Trophoblast cell (in vitro differentiated cells and primary cell): ENCODE measurements around the gene CXCL13.
"Not testable (repeated sequence)": the region's sequence is repeated elsewhere in the genome, so short reads cannot be mapped to it uniquely, and the experiment has no call there.

Source experiments
- DNase-seq, 2 donors: peaks; one replicate each; pipeline ENCODE4 v3.0.0-alpha.2; 2016
- H2AFZ ChIP-seq: 2 replicates; pipeline ENCODE4 v1.6.1; 2013; ENCODE audit warnings: low read length, moderate library complexity, mild to moderate bottlenecking; ENCODE audit not compliant: insufficient read depth, poor library complexity
- H2AK5ac ChIP-seq: 2 replicates; pipeline ENCODE4 v1.6.1; 2013; ENCODE audit warnings: mild to moderate bottlenecking, low read length
- H2BK120ac ChIP-seq: 2 replicates; pipeline ENCODE4 v1.6.1; 2013; ENCODE audit warnings: low read length, mild to moderate bottlenecking, moderate library complexity; ENCODE audit not compliant: insufficient read depth, poor library complexity
- H2BK12ac ChIP-seq: 2 replicates; pipeline ENCODE4 v1.6.1; 2013; ENCODE audit warnings: mild to moderate bottlenecking, low read length, moderate library complexity
- H2BK5ac ChIP-seq: 2 replicates; pipeline ENCODE4 v1.6.1; 2013; ENCODE audit warnings: low read length, low read depth, moderate library complexity, mild to moderate bottlenecking; ENCODE audit not compliant: poor library complexity
- H3K14ac ChIP-seq: 2 replicates; pipeline ENCODE4 v1.6.1; 2013; ENCODE audit warnings: mild to moderate bottlenecking, low read length
- H3K18ac ChIP-seq: 2 replicates; pipeline ENCODE4 v1.6.1; 2013; ENCODE audit warnings: mild to moderate bottlenecking, low read length
- H3K23ac ChIP-seq: 2 replicates; pipeline ENCODE4 v1.6.1; 2013; ENCODE audit warnings: low read length
- H3K27ac ChIP-seq: 2 replicates; pipeline ENCODE4 v1.5.1; 2013; ENCODE audit warnings: low read depth, mild to moderate bottlenecking, inconsistent platforms, low read length, moderate library complexity
- H3K27me3 ChIP-seq: 2 replicates; pipeline ENCODE4 v1.6.1; 2013; ENCODE audit warnings: inconsistent platforms, mild to moderate bottlenecking, low read length, moderate library complexity; ENCODE audit not compliant: insufficient read depth
- H3K36me3 ChIP-seq, 2 experiments: 1 replicate in 1 of 2; 2 replicates in 1 of 2; pipeline ENCODE4 v1.6.1; 2013; ENCODE audit warnings: low read length in 2 of 2, mild to moderate bottlenecking in 2 of 2, moderate library complexity in 1 of 2; ENCODE audit not compliant: insufficient read depth in 2 of 2, control insufficient read depth in 1 of 2
- H3K4ac ChIP-seq: 2 replicates; pipeline ENCODE4 v1.6.1; 2013; ENCODE audit warnings: low read depth, mild to moderate bottlenecking, low read length, moderate library complexity
- H3K4me1 ChIP-seq, 2 experiments: 1 replicate in 1 of 2; 2 replicates in 1 of 2; pipeline ENCODE4 v1.6.1; 2013; ENCODE audit warnings: low read length in 2 of 2, mild to moderate bottlenecking in 2 of 2, moderate library complexity in 1 of 2; ENCODE audit not compliant: insufficient read depth in 2 of 2, control insufficient read depth in 1 of 2
- H3K4me2 ChIP-seq: 2 replicates; pipeline ENCODE4 v1.6.1; 2013; ENCODE audit warnings: inconsistent platforms, mild to moderate bottlenecking, low read length, moderate library complexity
- H3K4me3 ChIP-seq: 2 replicates; pipeline ENCODE4 v1.5.1; 2013; ENCODE audit warnings: mild to moderate bottlenecking, low read depth, low read length, inconsistent platforms
- H3K79me1 ChIP-seq: one replicate; pipeline ENCODE4 v1.6.1; 2013; ENCODE audit warnings: low read length
- H3K79me2 ChIP-seq: 2 replicates; pipeline ENCODE4 v1.6.1; 2013; ENCODE audit warnings: low read length, mild to moderate bottlenecking; ENCODE audit not compliant: control insufficient read depth, insufficient read depth, poor library complexity
- H3K9ac ChIP-seq: 2 replicates; pipeline ENCODE4 v1.6.1; 2013; ENCODE audit warnings: mild to moderate bottlenecking, low read length
- H3K9me3 ChIP-seq: 2 replicates; pipeline ENCODE4 v1.6.1; 2013; ENCODE audit warnings: low read depth, mild to moderate bottlenecking, control low read depth, inconsistent platforms, low read length; ENCODE audit not compliant: insufficient read depth
- H4K12ac ChIP-seq: 2 replicates; pipeline ENCODE4 v1.6.1; 2013; ENCODE audit warnings: low read depth, mild to moderate bottlenecking, low read length, moderate library complexity
- H4K8ac ChIP-seq: 2 replicates; pipeline ENCODE4 v1.6.1; 2013; ENCODE audit warnings: low read depth, mild to moderate bottlenecking, low read length, moderate library complexity
- H4K91ac ChIP-seq: one replicate; pipeline ENCODE4 v1.6.1; 2013; ENCODE audit warnings: low read depth, mild to moderate bottlenecking, low read length, moderate library complexity
- WGBS: extraction: QIAGEN DNeasy Blood & Tissue Kit; methylation state at CpG from one replicate; pipeline ENCODE4 v1.1.7; 2013; ENCODE audit warnings: missing lambda C conversion rate; ENCODE audit not compliant: insufficient read length, insufficient coverage; ENCODE audit errors: extremely low coverage; 5-methylcytosine and 5-hydroxymethylcytosine counted together

The CXCL13 gene

DNA sequence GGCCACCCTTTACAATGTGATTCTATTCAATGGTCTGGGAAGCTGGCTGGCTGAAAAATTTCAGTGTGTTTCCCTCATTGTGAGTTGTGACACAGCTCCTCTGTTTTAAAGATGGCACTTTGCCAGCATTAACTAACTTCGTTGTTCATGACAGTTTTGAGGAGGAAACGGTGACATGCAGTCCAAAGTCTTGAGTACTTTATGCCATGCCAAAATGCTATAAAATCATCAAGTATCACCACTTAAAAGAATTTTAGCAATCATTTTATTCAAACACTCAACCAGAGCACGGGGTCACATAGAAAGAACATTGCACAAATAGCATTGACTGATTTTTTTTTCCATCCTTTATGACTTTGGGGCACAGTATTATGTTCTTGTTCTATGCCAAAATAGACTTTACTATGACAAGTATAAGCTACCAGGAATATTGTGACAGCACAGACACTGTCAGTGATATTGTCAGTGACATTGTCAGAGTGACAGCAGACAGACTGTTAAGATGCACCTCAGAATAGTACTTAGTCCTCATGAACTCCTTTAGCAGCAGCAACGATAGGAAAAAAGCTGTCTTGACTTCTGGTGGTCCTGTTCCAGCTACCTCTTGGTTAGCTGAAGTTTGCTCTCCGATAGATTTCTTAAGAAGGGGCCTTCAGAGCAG lies 46.7 kb downstream of the CXCL13 start:
- Histone ChIP-seq H3K79me1 (no peaks in the 10 kb centered on the region), H4K12ac (no peak overlapping the region), H3K27me3 (no peaks in the 10 kb centered on the region), H3K27ac (no peak overlapping the region), H3K18ac (no peak overlapping the region), H3K4ac (no peak overlapping the region), H3K23ac (no peak overlapping the region), H2AK5ac (no peak overlapping the region), H2BK5ac (no peak overlapping the region), H3K36me3 (no peaks in the 10 kb centered on the region), H2AFZ (no peak overlapping the region), H4K91ac (no peak overlapping the region), H3K4me1 (no peaks in the 10 kb centered on the region), H3K79me2 (no peaks in the 10 kb centered on the region), H3K4me2 (no peak overlapping the region), H4K8ac (no peak overlapping the region), H3K9ac (no peak overlapping the region), H2BK12ac (no peak overlapping the region), H3K9me3 (no peaks in the 10 kb centered on the region), H3K14ac (no peak overlapping the region), H2BK120ac (no peak overlapping the region), H3K4me3 (no peak overlapping the region)
- no CpG with 5 or more reads among the region's 5 CpGs for WGBS
- DNase-seq, result no peak

GRCh38 chr4:77653162-77653758 lies 47.6 kb downstream of the CXCL13 start:
- no peak overlapping the region for H3K9ac ChIP-seq
- no peaks in the 10 kb centered on the region for H3K79me2 ChIP-seq
- no peak overlapping the region for H3K4ac ChIP-seq
- no CpG with 5 or more reads among the region's 2 CpGs for WGBS
- no peak overlapping the region for H3K4me3 ChIP-seq
- no peak overlapping the region for H3K4me2 ChIP-seq
- H3K36me3 ChIP-seq, result no peaks in the 10 kb centered on the region
- H2BK12ac ChIP-seq, result no peak overlapping the region
- no peak overlapping the region for H2BK5ac ChIP-seq
- H2AFZ ChIP-seq, result no peak overlapping the region
- H3K23ac ChIP-seq, result no peak overlapping the region
- H3K27ac ChIP-seq, result no peak overlapping the region
- DNase-seq, result no peak
- no peak overlapping the region for H4K8ac ChIP-seq
- H3K9me3 ChIP-seq, result no peaks in the 10 kb centered on the region
- no peak overlapping the region for H3K14ac ChIP-seq
- H3K27me3 ChIP-seq, result no peaks in the 10 kb centered on the region
- no peak overlapping the region for H2AK5ac ChIP-seq
- no peak overlapping the region for H4K91ac ChIP-seq
- H3K18ac ChIP-seq, result no peak overlapping the region
- no peaks in the 10 kb centered on the region for H3K4me1 ChIP-seq
- no peak overlapping the region for H2BK120ac ChIP-seq
- H4K12ac ChIP-seq, result no peak overlapping the region
- H3K79me1 ChIP-seq, result no peaks in the 10 kb centered on the region

DNA sequence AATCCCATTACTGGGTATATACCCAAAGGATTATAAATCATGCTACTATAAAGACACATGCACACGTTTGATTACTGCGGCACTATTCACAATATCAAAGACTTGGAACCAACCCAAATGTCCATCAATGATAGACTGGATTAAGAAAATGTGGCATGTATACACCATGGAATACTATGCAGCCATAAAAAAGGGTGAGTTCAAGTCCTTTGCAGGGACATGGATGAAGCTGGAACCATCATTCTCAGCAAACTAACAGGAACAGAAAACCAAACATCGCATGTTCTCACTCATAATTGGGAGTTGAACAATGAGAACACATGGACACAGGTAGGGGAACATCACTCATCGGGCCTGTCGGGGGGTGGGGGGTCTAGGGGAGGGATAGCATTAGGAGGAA lies 54.7 kb downstream of the CXCL13 start:
- H4K12ac ChIP-seq, H3K79me1 ChIP-seq, H4K91ac ChIP-seq, H3K14ac ChIP-seq, H3K4me3 ChIP-seq, H2AFZ ChIP-seq, H3K9me3 ChIP-seq, H3K4me2 ChIP-seq, H2BK5ac ChIP-seq, H3K27me3 ChIP-seq, H2BK120ac ChIP-seq, H3K4me1 ChIP-seq, H3K36me3 ChIP-seq, H3K4ac ChIP-seq, H2AK5ac ChIP-seq, H3K9ac ChIP-seq, H2BK12ac ChIP-seq, H3K18ac ChIP-seq, H3K79me2 ChIP-seq, H4K8ac ChIP-seq, H3K23ac ChIP-seq, DNase-seq, H3K27ac ChIP-seq: not testable (repeated sequence)
- WGBS, result no CpG with 5 or more reads among the region's 5 CpGs
